T-helper 1 cell (primary cell): Measurements from ENCODE around the gene COL18A1.
"Not testable (repeated sequence)": the region's sequence is repeated elsewhere in the genome, so short reads cannot be mapped to it uniquely, and the experiment has no call there.

Experiments
- DNase-seq, 5 donors: peaks; one replicate each; pipeline ENCODE4 v3.0.0-alpha.2; 2012 to 2020

Gene COL18A1

DNA sequence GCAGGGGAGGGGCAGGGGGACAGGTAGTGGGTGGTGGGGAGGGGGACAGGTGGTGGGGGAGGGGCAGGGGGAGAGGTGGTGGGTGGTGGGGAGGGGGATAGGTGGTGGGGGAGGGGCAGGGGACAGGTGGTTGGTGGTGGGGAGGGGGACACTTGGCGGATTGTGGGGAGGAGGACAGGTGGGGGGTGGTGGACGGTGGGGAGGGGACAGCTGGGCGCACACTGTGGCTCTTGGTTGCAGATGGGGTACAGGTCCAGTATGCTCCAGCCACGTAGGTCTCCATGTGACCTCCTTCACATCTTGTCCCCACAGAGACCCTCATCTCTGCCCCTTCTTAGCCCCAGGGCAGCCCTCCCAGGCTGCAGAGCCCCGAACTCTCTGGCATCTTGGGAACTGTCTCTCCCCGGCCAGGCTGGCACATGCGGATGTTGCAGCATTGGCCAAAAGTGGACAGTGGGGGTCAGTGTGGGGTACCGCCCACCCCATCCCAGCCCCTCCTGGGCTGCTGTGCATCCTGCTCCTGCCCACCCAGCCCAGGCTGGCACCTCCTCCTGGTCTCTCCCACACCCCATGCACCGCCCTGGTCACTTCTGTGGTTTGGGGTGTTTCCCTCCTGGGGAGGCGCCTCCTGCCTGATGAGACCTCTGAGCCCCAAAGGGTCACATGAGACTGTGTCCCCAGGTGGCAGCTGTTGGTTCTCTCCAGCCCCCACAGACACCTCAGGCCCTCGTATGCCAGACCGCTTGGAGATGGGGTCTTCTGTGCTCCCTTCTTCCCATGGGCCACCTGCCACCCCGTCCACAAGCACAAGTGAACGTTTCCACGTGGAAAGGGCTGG, 144.9 kb downstream of the COL18A1 start:
- DNase-seq: no peak

- peak in 1 of 5 donors; percentile 76 for DNase-seq
Observed at GRCh38 chr21:45550522-45551210, 145.7 kb downstream of the COL18A1 start.

DNA sequence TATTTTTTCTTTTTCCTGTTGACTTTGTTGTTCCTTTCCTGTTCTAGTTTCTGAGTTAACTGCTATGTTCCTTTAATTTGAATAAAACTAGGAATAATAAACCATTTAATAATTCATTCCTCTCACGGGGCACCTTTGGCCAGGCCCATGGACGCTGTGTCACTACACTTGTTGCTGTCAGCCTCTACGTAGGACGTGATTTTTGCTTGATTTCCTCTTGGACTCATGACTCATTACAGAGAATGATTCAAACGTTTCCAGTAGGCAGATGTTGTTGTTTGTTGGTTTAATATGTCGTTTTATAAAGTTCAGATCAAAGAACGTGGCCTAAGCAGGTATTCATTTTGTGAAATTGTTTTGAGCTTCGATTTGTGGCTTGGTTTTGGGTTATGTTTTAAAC, 146.4 kb downstream of the COL18A1 start:
- peak in 1 of 5 donors; percentile 87 for DNase-seq

- no peak for DNase-seq
Observed at GRCh38 chr21:45551783-45552695, 147.1 kb downstream of the COL18A1 start.

DNA sequence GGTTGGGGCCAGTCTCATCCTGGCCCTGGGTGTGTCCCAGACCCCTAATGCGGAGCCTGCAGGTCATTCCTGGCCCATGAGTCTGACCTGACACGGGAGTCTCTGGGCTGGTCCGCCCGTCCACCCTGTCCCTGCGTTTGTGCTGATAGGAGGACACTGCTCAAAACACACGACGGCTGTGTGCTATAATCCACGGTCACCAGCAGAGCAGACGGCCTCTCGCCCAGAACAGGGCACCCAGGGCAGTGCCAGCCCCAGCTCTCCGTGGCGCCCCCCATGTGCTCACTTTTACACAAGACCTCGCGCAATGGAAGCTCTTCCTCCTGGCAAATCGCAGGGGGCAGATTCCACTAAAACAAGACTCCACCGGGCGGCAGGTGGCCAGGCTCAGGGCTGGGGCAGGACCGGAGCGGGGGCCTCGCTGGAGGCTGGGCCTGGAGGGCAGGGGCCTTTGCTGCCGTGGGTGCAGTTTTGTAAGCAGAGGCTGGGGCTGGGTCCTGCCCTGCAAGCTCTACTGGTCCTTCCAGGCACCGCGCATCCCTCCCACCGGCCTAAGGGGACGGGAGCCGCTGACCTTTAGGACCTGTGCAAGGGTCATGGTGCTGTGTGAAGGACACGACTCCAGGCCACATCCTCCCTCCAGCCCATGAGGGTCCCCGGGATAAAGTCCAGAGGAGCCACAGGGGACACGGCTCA, 147.9 kb downstream of the COL18A1 start:
- no peak for DNase-seq

DNA sequence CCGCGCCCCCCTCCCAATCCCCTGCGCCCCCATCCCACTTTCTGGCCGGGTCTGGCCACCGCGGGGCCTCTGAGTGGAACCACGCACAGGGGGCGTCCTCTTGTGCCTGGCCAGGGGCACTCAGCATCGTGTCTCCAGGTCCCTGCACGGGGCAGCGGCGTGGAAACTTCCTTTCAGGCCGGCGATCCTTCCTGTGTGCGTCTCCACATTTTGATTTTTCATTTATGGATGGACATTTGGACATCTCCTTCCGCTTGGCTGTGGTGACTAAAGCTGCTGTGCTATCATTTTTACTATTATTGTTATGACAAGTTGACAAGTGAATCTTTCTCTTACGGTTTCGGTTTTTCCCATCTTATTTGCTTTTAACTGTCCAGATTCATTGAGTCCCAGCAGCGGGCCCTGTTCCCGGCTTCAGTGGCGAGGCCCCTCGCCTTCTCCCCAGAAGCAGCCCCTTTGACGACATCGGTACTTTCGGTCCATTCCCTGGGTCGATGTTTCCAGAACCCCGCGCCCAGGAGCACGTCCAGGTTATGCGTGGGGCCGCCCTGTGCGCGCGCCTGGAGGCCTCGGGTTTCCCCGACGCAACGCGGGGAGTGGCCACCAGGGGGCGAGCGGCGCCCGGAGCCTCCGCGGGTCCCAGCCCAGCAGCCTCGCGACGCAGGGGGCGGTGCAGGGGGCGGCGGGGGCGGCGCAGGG, 149.7 kb downstream of the COL18A1 start:
- DNase-seq: peak; percentile 65 to 86 (median 83)

- DNase-seq: no peak
Observed at GRCh38 chr21:45555251-45555556, 150.2 kb downstream of the COL18A1 start.

- DNase-seq: peak in 4 of 5 donors; percentile 23 to 77 (median 41)
Observed at GRCh38 chr21:45555557-45556301, 150.8 kb downstream of the COL18A1 start.

DNA sequence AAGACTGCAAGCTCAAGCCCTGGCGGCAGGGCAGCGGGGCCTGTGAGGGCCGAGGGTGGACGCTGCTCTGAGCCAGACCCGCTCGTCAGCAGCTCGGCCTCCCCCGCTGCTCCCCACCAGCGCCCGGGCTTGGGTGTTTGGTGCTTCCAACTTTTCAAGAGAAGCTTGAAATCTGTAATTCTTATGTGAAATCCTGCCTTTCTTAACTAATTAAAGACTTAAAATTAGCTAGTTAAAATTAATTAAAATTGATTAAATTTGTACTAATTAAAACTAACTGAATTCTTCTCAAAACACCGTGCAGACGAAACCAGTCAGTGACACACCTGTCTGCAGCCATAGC, 151.3 kb downstream of the COL18A1 start:
- DNase-seq: no peak

GRCh38 chr21:45556645-45557615, 152.0 kb downstream of the COL18A1 start:
- no peak for DNase-seq

DNA sequence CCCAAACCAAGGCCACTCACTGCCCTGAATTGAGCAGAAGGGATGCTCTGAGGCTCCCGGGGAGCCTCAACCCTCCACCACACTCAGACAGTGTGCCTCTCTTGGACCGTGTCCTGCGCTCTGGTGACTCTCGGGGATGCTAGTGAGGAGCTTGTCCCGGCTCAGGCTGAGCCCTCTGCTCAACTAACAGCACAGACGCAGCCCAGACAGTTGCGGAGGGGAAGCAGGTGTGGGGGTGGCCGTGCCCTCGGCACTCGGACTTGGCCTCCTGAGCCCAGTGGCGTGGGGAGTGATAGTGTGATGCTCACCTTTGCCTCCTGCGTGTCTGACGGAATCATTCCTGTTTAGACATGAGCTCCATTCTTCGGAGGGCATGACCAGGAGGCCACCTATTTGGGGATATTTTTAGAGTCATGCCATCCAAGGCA, 152.7 kb downstream of the COL18A1 start:
- DNase-seq: no peak

- DNase-seq: no peak
Observed at GRCh38 chr21:45558044-45558721, 153.2 kb downstream of the COL18A1 start.

DNA sequence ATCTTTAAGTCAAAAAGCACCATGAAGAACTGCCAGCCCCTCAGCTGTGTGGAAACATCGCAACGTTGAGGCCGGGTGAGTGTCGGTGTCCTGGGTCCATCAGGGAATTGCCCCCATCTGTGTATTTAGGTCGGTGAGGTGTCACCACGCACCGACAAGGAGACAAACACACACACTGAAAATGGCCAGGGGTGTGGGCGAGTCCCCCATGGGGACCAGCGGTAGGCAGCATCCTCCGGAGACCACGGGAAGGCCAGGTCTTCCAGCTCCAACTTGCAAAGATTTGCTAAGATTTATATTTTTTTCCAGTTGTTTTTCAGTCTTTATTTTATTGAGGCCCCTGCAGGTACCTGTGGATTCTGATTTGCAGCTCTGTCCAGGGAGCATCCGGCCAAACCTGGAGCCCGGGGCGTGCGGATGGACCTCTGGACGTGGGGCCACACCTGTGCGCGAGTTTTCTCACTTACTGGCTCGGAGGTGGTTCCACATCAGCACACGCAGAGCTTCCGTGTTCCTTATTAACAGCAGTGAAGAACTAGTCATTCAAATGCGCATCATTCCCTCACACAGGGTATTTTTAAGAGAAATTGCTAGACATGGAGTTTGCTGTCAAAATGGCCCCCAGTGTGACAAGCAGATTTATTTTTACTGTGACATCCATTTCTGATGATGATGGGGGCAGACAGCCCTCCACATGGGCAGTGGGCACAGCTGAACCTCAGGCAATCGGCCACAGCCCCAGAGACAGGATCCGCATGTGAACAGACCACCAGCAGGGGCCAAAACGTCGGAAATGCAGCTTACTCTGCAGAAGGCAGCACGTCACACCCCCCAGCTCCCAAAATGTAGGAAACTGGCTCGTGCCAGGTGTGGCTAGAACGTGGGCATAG, 154.5 kb downstream of the COL18A1 start:
- no peak for DNase-seq

DNA sequence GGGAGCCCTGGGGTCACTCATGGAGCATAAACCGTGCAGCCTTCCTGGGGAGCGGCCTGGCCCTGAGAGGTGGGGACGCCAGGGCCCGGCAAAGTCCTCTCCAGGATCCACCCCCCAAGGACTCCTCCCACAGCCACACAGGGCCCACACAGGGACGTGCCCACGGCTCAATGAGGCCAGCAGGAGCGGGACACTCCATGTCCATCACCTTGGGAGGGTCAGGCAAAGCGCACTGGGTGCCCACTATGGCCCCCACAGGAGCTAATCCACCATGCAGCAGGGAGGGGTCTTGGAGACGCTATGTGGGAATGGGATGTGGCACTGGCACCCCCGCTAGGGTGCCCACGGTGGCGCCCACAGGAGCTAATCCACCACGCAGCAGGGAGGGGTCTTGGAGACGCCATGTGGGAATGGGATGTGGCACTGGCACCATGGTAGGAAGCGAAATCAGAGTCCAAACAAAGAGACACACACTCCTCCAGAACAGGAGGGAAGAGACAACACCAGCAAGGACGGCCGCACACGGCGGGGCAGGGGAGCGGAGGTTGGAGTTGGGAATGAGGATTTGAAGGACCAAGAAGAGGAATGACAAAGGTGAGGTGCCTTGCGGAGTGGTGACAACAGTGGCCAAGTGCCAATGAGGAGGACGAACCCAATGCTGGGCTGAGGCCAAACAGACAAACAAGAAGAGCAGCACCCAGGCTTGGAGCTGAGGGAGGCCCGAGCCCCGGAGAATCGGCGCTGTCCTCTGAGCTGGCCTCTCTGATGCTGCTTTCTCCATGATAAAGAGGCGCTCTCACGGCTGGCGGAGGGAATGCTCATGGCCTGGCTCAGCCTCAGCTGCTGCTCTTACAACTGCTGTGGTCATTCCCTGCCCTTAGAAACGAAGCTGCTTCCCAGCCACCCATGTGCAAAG, 155.4 kb downstream of the COL18A1 start:
- no peak for DNase-seq

DNA sequence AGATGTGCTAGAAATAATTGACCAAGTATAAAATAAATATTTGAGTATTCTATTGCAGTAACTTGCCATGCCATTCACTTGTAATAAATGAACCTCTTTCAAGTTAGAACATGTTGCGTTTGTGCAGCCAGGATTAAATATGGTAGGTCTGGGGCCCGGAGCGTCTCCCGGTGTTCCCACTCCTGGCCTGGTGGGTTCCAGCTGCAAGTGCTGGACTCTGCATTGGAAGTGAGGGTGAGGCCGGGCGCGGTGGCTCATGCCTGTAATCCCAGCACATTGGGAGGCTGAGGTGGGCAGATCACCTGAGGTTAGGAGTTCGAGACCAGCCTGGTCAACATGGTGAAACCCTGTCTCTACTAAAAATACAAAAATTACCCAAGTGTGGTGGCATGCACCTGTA, 156.3 kb downstream of the COL18A1 start:
- DNase-seq: not testable (repeated sequence)

DNA sequence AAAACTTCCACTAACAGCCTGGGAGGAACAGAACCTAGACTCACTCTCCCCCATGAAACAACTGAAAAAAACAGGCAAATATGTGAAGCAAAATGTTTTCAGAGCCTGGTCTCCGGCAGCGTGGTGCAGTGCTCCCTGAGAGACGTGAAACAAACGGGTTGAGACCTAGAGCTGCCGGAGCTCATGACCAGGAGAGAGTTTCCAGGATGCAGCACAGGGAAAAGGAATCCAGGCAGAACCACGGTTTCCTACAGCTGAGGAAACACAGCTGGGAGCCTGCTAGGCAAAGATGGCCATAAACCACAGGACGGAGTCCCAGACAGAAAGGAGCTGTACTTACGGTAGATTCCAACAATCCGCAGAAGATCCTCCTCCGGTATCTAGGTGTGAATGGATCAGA, 157.4 kb downstream of the COL18A1 start:
- DNase-seq: no peak

DNA sequence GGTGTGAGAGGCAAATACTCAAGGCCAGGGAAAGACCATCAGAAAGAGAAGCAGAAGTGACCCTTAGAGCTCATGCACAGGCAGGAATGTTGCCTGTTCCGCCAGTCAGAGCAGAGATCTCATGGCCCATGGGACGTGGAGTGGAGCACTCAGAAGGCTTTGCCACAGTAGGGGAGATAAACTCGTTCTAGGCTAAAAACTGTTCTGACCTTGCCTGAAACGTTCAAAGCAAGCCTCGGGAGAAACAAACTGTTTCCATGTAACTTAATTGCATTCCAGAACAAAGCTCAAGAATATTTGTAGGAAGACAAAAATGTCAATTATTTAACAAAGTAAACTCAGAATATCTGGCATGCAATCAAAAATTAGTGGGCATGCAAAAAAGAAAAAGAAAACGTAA, 158.0 kb downstream of the COL18A1 start:
- no peak for DNase-seq
